PC-3 (cell line): ENCODE results near the gene CES4A.

Source experiments
- CTCF ChIP-seq: fragments of 300-600 bp; sonication (generic); conservative IDR thresholded peaks from 2 replicates; pipeline ENCODE4 v1.5.1; 2017; ENCODE audit warnings: antibody characterized with exemption, low read depth, mild to moderate bottlenecking, low read length
- EZH2 ChIP-seq: fragments of 300-600 bp; sonication (generic); IDR thresholded peaks from one replicate; pipeline ENCODE4 v1.6.1; 2017; ENCODE audit warnings: antibody characterized with exemption, mild to moderate bottlenecking, low read length; ENCODE audit not compliant: unreplicated experiment
- EZH2phosphoT487 ChIP-seq: fragments of 300-600 bp; sonication (generic); IDR thresholded peaks from 2 replicates; pipeline ENCODE4 v1.6.1; 2018; ENCODE audit warnings: mild to moderate bottlenecking, antibody characterized with exemption, low read length, borderline replicate concordance

DNA sequence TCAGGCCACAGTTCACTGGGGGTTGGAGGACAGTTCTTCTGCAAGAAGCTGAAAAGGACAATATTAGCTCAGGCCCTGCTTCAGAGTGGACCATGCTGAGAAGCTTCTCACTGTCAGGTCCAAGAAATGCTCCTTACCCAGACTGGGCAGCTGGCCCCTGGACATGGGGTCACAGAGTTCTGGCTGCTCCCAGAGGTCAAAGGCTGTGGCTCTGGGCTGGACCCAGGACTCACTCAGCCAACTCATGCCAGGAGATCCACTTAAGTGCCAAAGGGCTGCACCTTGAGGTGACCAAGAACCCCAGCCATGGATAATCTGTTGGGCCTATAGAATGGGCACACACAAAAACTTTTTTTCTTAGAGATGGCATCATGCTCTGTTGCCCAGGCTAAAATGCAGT is 49.0 kb upstream of the CES4A start:
- TF ChIP-seq CTCF (no peak), EZH2 (no peak), EZH2phosphoT487 (no peak)
